ENCODE results near the gene DCP1A. TPM values are rescaled to one million over a fixed set of nuclear protein-coding genes. Genes with fewer than 3 reads are reported as not detected.
"Not testable (repeated sequence)": the region's sequence is repeated elsewhere in the genome, so short reads cannot be mapped to it uniquely, and the experiment has no call there.

Gene DCP1A
- total and polyA plus RNA-seq, 9 donors = 11.5 to 34.1 (median 25.1) TPM

- 62 to 70% (median 67%) methylated on average over 7 of the region's 7 CpGs for WGBS, 3 donors
- H3K9me3 ChIP-seq = no peaks in the 10 kb centered on the region
- no peak for DNase-seq
- intact Hi-C loops (cut with DNase I) = loop anchor here in 1 of 4 donors (5.0 kb wide), 1 partner anchor 87 kb away; no protein-coding TSS in a partner anchor
- H3K4me3 ChIP-seq = peak overlapping the region; percentile 69
- H3K36me3 ChIP-seq = no peaks in the 10 kb centered on the region
- TF ChIP-seq EP300 (IDR thresholded peaks at IDR 0.05) = no peak
- TF ChIP-seq, protein P1, sequence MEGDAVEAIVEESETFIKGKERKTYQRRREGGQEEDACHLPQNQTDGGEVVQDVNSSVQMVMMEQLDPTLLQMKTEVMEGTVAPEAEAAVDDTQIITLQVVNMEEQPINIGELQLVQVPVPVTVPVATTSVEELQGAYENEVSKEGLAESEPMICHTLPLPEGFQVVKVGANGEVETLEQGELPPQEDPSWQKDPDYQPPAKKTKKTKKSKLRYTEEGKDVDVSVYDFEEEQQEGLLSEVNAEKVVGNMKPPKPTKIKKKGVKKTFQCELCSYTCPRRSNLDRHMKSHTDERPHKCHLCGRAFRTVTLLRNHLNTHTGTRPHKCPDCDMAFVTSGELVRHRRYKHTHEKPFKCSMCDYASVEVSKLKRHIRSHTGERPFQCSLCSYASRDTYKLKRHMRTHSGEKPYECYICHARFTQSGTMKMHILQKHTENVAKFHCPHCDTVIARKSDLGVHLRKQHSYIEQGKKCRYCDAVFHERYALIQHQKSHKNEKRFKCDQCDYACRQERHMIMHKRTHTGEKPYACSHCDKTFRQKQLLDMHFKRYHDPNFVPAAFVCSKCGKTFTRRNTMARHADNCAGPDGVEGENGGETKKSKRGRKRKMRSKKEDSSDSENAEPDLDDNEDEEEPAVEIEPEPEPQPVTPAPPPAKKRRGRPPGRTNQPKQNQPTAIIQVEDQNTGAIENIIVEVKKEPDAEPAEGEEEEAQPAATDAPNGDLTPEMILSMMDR (IDR thresholded peaks at IDR 0.05) = no peak
- no peak for TF ChIP-seq POLR2A (IDR thresholded peaks at IDR 0.05)
- peak overlapping the region in 1 of 2 donors; percentile 82 for H3K27ac ChIP-seq
- peaks cover 10% of the 10 kb centered on the region for H3K4me1 ChIP-seq (ENCODE audit: insufficient read depth)
- no peaks in the 10 kb centered on the region for H3K27me3 ChIP-seq
These were observed 93.4 kb downstream of the DCP1A start for GRCh38 chr3:53253707-53254508.

DNA sequence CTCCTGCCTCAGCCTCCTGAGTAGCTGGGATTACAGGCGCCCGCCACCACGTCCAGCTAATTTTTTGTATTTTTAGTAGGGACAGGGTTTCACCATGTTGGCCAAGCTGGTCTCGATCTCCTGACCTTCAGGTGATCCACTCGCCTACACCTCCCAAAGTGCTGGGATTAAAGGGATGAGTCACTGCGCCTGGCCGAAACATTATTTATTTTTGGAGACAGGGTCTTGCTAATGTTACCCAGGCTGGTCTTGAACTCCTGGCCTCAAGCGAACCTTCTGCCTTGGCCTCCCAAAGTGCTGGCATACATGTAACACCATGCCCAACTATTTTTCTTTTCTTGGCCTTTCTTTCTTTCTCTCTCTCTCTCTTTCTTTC is 94.4 kb downstream of the DCP1A start:
- not testable (repeated sequence) for H3K36me3 ChIP-seq, H3K27ac ChIP-seq, H3K27me3 ChIP-seq, H3K9me3 ChIP-seq, DNase-seq, H3K4me3 ChIP-seq
- WGBS, 3 donors = 91 to 94% (median 93%) methylated on average over 8 of the region's 8 CpGs
- H3K4me1 ChIP-seq (ENCODE audit: insufficient read depth) = peaks cover 10% of the 10 kb centered on the region
- intact Hi-C loops (cut with DNase I) = loop anchor here in 1 of 4 donors (5.0 kb wide), 1 partner anchor 86 kb away; no protein-coding TSS in a partner anchor

- DNase-seq = no peak
- Histone ChIP-seq H3K4me1 (ENCODE audit: insufficient read depth) (peaks cover 10% of the 10 kb centered on the region), H3K9me3 (no peaks in the 10 kb centered on the region), H3K4me3 (no peak overlapping the region), H3K27ac (no peak overlapping the region), H3K27me3 (no peaks in the 10 kb centered on the region), H3K36me3 (no peaks in the 10 kb centered on the region)
- 58 to 65% (median 61%) methylated on average over 10 of the region's 10 CpGs for WGBS, 3 donors
- intact Hi-C loops (cut with DNase I) = loop anchor here in 1 of 4 donors (5.0 kb wide), 1 partner anchor 85 kb away; no protein-coding TSS in a partner anchor
- no peak for TF ChIP-seq EP300 (IDR thresholded peaks at IDR 0.05)
These were observed 95.0 kb downstream of the DCP1A start for GRCh38 chr3:53252096-53252946.

DNA sequence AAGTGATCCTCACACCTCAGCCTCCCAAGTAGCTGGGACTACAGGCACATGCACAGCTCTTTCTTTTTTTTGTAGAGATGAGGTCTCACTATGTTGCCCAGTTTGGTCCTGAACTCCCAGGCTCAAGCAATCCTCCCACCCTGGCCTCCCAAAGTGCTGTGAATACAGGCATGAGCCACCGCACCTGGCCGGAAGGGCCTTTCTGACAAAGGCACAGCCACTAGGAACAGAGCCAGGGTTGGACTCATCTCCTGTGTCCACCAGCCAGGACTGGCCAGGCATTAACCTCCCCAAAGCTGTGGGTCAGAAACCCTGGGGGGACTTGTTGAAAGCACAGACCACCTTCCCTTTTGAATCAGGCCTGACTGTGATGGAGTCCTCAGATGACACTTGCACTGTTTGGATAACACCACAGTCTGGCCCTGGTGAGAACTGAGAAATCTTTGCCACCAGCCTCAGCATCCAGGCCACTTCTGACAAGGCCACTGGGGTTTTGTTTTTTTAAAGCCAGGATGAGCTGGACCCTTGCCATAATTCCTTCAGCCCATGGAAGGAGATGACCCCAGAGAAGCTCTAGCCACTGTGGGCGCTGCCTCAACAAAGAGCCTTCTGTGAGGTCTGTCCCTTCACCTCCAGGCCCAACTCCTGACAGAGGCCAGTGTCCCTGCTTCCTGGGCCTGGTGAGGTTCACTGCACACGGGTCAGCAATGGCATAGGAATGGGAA is 96.3 kb downstream of the DCP1A start:
- Histone ChIP-seq H3K27ac (no peak overlapping the region), H3K9me3 (no peaks in the 10 kb centered on the region), H3K36me3 (no peaks in the 10 kb centered on the region), H3K4me1 (ENCODE audit: insufficient read depth) (peaks cover 10% of the 10 kb centered on the region), H3K27me3 (no peaks in the 10 kb centered on the region), H3K4me3 (no peak overlapping the region)
- DNase-seq = no peak
- TF ChIP-seq POLR2A (IDR thresholded peaks at IDR 0.05) (no peak), EP300 (IDR thresholded peaks at IDR 0.05) (no peak)
- TF ChIP-seq, protein P1 (IDR thresholded peaks at IDR 0.05) = no peak
- intact Hi-C loops (cut with DNase I) = loop anchor here in 1 of 4 donors (5.0 kb wide), 1 partner anchor 84 kb away; no protein-coding TSS in a partner anchor
- WGBS, 3 donors = 82 to 86% (median 83%) methylated on average over 4 of the region's 4 CpGs

DNA sequence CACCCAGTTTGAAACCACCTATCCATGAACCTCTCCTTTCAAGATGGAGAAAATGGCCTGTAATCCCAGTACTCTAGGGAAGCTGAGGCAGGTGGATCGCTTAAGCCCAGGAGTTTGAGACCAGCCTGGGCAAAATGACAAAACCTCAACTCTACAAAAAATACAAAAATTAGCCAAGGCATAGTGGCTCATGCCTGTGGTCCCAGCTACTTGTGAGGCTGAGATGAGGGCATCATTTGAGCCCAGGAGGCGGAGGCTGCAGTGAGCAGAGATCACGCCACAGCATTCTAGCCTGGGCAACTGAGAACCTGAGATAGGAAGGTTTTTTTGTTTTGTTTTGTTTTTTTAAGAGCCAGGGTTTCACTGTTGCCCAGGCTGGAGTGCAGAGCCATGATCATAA is 96.9 kb downstream of the DCP1A start:
- H3K27ac ChIP-seq = no peak overlapping the region
- DNase-seq = no peak
- H3K4me1 ChIP-seq (ENCODE audit: insufficient read depth) = peaks cover 10% of the 10 kb centered on the region

More for the DNA sequence above, 96.9 kb downstream of the DCP1A start:
- no peak overlapping the region for H3K4me3 ChIP-seq
- H3K36me3 ChIP-seq = no peaks in the 10 kb centered on the region
- intact Hi-C loops (cut with DNase I) = loop anchor here in 1 of 4 donors (5.0 kb wide), 1 partner anchor 83 kb away; no protein-coding TSS in a partner anchor
- WGBS, 3 donors = 92 to 97% (median 94%) methylated on average over 3 of the region's 3 CpGs
- no peaks in the 10 kb centered on the region for H3K9me3 ChIP-seq
- H3K27me3 ChIP-seq = no peaks in the 10 kb centered on the region
- TF ChIP-seq EP300 (IDR thresholded peaks at IDR 0.05) (no peak), POLR2A (IDR thresholded peaks at IDR 0.05) (no peak)
- TF ChIP-seq, protein P1 (IDR thresholded peaks at IDR 0.05) = no peak

Measured in ovary (tissue), 9 donors.